HCT116 (cell line): ENCODE results near the gene IQCK. TPM values are rescaled to one million over a fixed set of nuclear protein-coding genes. Genes with fewer than 3 reads are reported as not detected.

Experiments
- ATAC-seq: fragments of 200-7000 bp; cut with Tn5 transposase; 2 replicates; pipeline ENCODE4 v1.9.1; 2020; ENCODE audit warnings: mild to moderate bottlenecking, moderate library complexity
- BruUV-seq: library from RNA; stranded (reverse); fragments of 400-500 nt; replicated peaks from 2 replicates; lab custom pipeline; 2021; lab: Mats Ljungman, UMichigan
- CTCF ChIA-PET: fragments of 300-600 bp; sonication (Branson Sonifier 250); formaldehyde crosslinking; loops from one replicate; lab custom pipeline; 2021; ENCODE audit warnings: antibody characterized with exemption; lab: Charles Lee
- POLR2A ChIA-PET: fragments of 300-600, 350-600 bp; sonication (Branson Sonifier 250); formaldehyde crosslinking; loops from one replicate; lab custom pipeline; 2021; ENCODE audit warnings: antibody characterized with exemption; lab: Charles Lee
- RAD21 ChIA-PET, 2 experiments: fragments of 300-600 bp; sonication (Branson Sonifier 250); formaldehyde crosslinking; loops; one replicate each; lab custom pipeline; 2023; ENCODE audit warnings: low total read pairs in 2 of 2; ENCODE audit not compliant: uncharacterized antibody in 2 of 2, unreplicated experiment in 2 of 2, low non-redundant PET in 1 of 2; lab: Charles Lee
- DNase-seq: peaks from one replicate; pipeline ENCODE4 v3.0.0-alpha.2; 2010; ENCODE audit warnings: low read depth, low spot score
- H2AFZ ChIP-seq: fragments of 200-600 bp; shearing (Covaris generic), sonication (generic); 2 replicates; pipeline ENCODE4 v1.6.1; 2017; ENCODE audit warnings: low read depth, mixed run types, mixed read lengths, antibody characterized with exemption, low read length; ENCODE audit not compliant: poor library complexity, severe bottlenecking
- H3K27ac ChIP-seq: 2 replicates; pipeline ENCODE4 v1.5.1; 2012; ENCODE audit warnings: low read depth, low read length
- H3K27me3 ChIP-seq: fragments of 200-600 bp; sonication (generic); 2 replicates; pipeline ENCODE4 v1.6.1; 2016; ENCODE audit warnings: mixed run types, low read length, mixed read lengths; ENCODE audit not compliant: insufficient read depth
- H3K36me3 ChIP-seq, 2 experiments: fragments of 200-500 bp in 1 of 2; fragments of 200-600 bp in 1 of 2; sonication (Bioruptor generic) in 1 of 2; sonication (generic) in 1 of 2; 2 replicates each; pipeline versions ENCODE4 v1.5.1 to v1.6.1; 2014 to 2016; ENCODE audit warnings: low read length in 2 of 2, inconsistent platforms in 1 of 2, mixed read lengths in 1 of 2, mixed run types in 1 of 2; ENCODE audit not compliant: insufficient read depth in 2 of 2, control insufficient read depth in 1 of 2
- H3K4me1 ChIP-seq, 2 experiments: fragments of 200-600 bp in 1 of 2; sonication (generic) in 1 of 2; 2 replicates each; pipeline versions ENCODE4 v1.5.1 to v1.6.1; 2012 to 2017; ENCODE audit warnings: low read length in 2 of 2, inconsistent platforms in 1 of 2, mild to moderate bottlenecking in 1 of 2, mixed read lengths in 1 of 2, mixed run types in 1 of 2, moderate library complexity in 1 of 2; ENCODE audit not compliant: insufficient read depth in 2 of 2, control insufficient read depth in 1 of 2
- H3K4me2 ChIP-seq: fragments of 200-600 bp; sonication (generic); 2 replicates; pipeline ENCODE4 v1.6.1; 2017; ENCODE audit warnings: mixed run types, low read length, mixed read lengths
- H3K4me3 ChIP-seq, 2 experiments: fragments of 200-600 bp in 1 of 2; sonication (generic) in 1 of 2; replicated peaks in 1 of 2; 2 replicates each; pipeline ENCODE4 v1.5.1; 2011 to 2016; ENCODE audit warnings: low read length in 2 of 2, control low read depth in 1 of 2, low read depth in 1 of 2, mild to moderate bottlenecking in 1 of 2, mixed read lengths in 1 of 2, mixed run types in 1 of 2
- H3K79me2 ChIP-seq: fragments of 200-600 bp; sonication (generic); 2 replicates; pipeline ENCODE4 v1.6.1; 2017; ENCODE audit warnings: mild to moderate bottlenecking, mixed run types, low read length, moderate library complexity, mixed read lengths; ENCODE audit not compliant: insufficient read depth
- H3K9ac ChIP-seq: fragments of 200-600 bp; sonication (generic); 2 replicates; pipeline ENCODE4 v1.6.1; 2016; ENCODE audit warnings: low read length, mixed read lengths
- H3K9me2 ChIP-seq: fragments of 200-600 bp; sonication (generic), shearing (Covaris generic); 2 replicates; pipeline ENCODE4 v1.6.1; 2017; ENCODE audit warnings: mixed run types, mild to moderate bottlenecking, moderate library complexity; ENCODE audit not compliant: insufficient read depth
- H3K9me3 ChIP-seq, 2 experiments: fragments of 200-500 bp in 1 of 2; fragments of 200-600 bp in 1 of 2; sonication (Bioruptor generic) in 1 of 2; sonication (generic) in 1 of 2; 2 replicates each; pipeline ENCODE4 v1.6.1; 2014 to 2017; ENCODE audit warnings: low read length in 2 of 2, mixed read lengths in 2 of 2, inconsistent platforms in 1 of 2, low read depth in 1 of 2, mild to moderate bottlenecking in 1 of 2, mixed run types in 1 of 2, moderate library complexity in 1 of 2; ENCODE audit not compliant: control insufficient read depth in 1 of 2, insufficient read depth in 1 of 2
- H4K20me1 ChIP-seq: fragments of 200-600 bp; sonication (generic), shearing (Covaris generic); 2 replicates; pipeline ENCODE4 v1.6.1; 2017; ENCODE audit warnings: mixed run types, mild to moderate bottlenecking, moderate library complexity; ENCODE audit not compliant: insufficient read depth
- CEBPB ChIP-seq: IDR thresholded peaks from 2 replicates; pipeline ENCODE4 v1.6.1; 2012; ENCODE audit warnings: low read depth
- EGR1 ChIP-seq: IDR thresholded peaks from 2 replicates; pipeline ENCODE4 v1.6.1; 2012; ENCODE audit warnings: low read depth
- ELF1 ChIP-seq: IDR thresholded peaks from 2 replicates; pipeline ENCODE4 v1.6.1; 2012; ENCODE audit warnings: low read depth, borderline replicate concordance
- EZH2 ChIP-seq: fragments of 200-600 bp; sonication (generic); IDR thresholded peaks from 2 replicates; pipeline ENCODE4 v1.6.1; 2017; ENCODE audit warnings: antibody characterized with exemption, mixed run types
- EZH2phosphoT487 ChIP-seq: fragments of 200-600 bp; IDR thresholded peaks from 2 replicates; pipeline ENCODE4 v1.6.1; 2018; ENCODE audit warnings: antibody characterized with exemption, borderline replicate concordance
- JUND ChIP-seq: IDR thresholded peaks from 2 replicates; pipeline ENCODE4 v1.6.1; 2012
- MAX ChIP-seq: IDR thresholded peaks from 2 replicates; pipeline ENCODE4 v1.6.1; 2012
- POLR2A ChIP-seq: IDR thresholded peaks from 2 replicates; pipeline ENCODE4 v1.7.0; 2011; ENCODE audit warnings: borderline replicate concordance; ENCODE audit not compliant: insufficient read depth, insufficient read length; ENCODE audit errors: extremely low read depth
- POLR2AphosphoS5 ChIP-seq: IDR thresholded peaks from 2 replicates; pipeline ENCODE4 v1.6.1; 2011; ENCODE audit warnings: mild to moderate bottlenecking, low read depth, low read length, moderate library complexity
- RAD21 ChIP-seq: IDR thresholded peaks from 2 replicates; pipeline ENCODE4 v1.6.1; 2012; ENCODE audit warnings: low read depth, mild to moderate bottlenecking
- SRF ChIP-seq: IDR thresholded peaks from 2 replicates; pipeline ENCODE4 v1.6.1; 2012; ENCODE audit warnings: low read depth
- TCF7L2 ChIP-seq: IDR thresholded peaks from 2 replicates; pipeline ENCODE4 v1.7.0; 2011; ENCODE audit warnings: borderline replicate concordance, inconsistent platforms; ENCODE audit not compliant: insufficient read depth, insufficient read length; ENCODE audit errors: extremely low read depth
- ZBTB33 ChIP-seq: IDR thresholded peaks from 2 replicates; pipeline ENCODE4 v1.6.1; 2011; ENCODE audit warnings: mild to moderate bottlenecking, low read length, moderate library complexity; ENCODE audit not compliant: insufficient replicate concordance; ENCODE audit errors: extremely low read depth
- ZFX ChIP-seq: fragments of 450-650 bp; IDR thresholded peaks from 2 replicates; pipeline ENCODE4 v1.6.1; 2017
- ZNF274 ChIP-seq: fragments of 200-500 bp; sonication (Bioruptor generic); IDR thresholded peaks from 2 replicates; pipeline ENCODE4 v1.6.1; 2014; ENCODE audit warnings: mild to moderate bottlenecking, low read depth, low read length, inconsistent platforms
- intact Hi-C: fragments of 100-400 bp; cut with micrococcal nuclease; formaldehyde crosslinking; loops from 2 replicates; pipeline ENCODE4 v1.10.0; 2022
- total RNA-seq: library from RNA; stranded (reverse); gene quantifications from one replicate; pipeline ENCODE4 v1.2.1, GENCODE V29; 2021; ENCODE audit not compliant: unreplicated experiment
- TF ChIP-seq, protein P1 (sequence below), 3 experiments: fragments of 200-600 bp in 1 of 3; sonication (generic) in 1 of 3; IDR thresholded peaks in 2 of 3; conservative IDR thresholded peaks in 1 of 3; 2 replicates each; pipeline ENCODE4 v1.5.1; 2012 to 2017; ENCODE audit warnings: low read depth in 2 of 3, low read length in 2 of 3, antibody characterized with exemption in 1 of 3, borderline replicate concordance in 1 of 3, control low read depth in 1 of 3, mild to moderate bottlenecking in 1 of 3, mixed read lengths in 1 of 3, mixed run types in 1 of 3, moderate library complexity in 1 of 3; ENCODE audit not compliant: insufficient read depth in 1 of 3

Gene IQCK
- total RNA-seq, 1 experiment from 2014 or later = 11.8 TPM

- TF ChIP-seq EZH2 (no peak), SRF (no peak), ZBTB33 (no peak), POLR2AphosphoS5 (no peak), EGR1 (no peak), EZH2phosphoT487 (no peak), MAX (no peak), ZFX (no peak), ELF1 (no peak), CEBPB (no peak), TCF7L2 (no peak), POLR2A (no peak), JUND (no peak), RAD21 (no peak), ZNF274 (no peak)
- TF ChIP-seq, protein P1, sequence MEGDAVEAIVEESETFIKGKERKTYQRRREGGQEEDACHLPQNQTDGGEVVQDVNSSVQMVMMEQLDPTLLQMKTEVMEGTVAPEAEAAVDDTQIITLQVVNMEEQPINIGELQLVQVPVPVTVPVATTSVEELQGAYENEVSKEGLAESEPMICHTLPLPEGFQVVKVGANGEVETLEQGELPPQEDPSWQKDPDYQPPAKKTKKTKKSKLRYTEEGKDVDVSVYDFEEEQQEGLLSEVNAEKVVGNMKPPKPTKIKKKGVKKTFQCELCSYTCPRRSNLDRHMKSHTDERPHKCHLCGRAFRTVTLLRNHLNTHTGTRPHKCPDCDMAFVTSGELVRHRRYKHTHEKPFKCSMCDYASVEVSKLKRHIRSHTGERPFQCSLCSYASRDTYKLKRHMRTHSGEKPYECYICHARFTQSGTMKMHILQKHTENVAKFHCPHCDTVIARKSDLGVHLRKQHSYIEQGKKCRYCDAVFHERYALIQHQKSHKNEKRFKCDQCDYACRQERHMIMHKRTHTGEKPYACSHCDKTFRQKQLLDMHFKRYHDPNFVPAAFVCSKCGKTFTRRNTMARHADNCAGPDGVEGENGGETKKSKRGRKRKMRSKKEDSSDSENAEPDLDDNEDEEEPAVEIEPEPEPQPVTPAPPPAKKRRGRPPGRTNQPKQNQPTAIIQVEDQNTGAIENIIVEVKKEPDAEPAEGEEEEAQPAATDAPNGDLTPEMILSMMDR (IDR thresholded peaks at IDR 0.05 in 2 of 3, conservative IDR thresholded peaks at IDR 0.05 in 1 of 3; ENCODE audit: borderline replicate concordance in 1 of 3, insufficient read depth in 1 of 3, low read depth in 2 of 3, low read length in 2 of 3) = no peak
- H3K9ac ChIP-seq = no peak overlapping the region
- H2AFZ ChIP-seq = no peak overlapping the region
- H3K27me3 ChIP-seq = no peaks in the 10 kb centered on the region
- no peaks in the 10 kb centered on the region for H3K4me1 ChIP-seq
- intact Hi-C loops = no loop called here
- H3K36me3 ChIP-seq = no peaks in the 10 kb centered on the region
- H3K79me2 ChIP-seq = no peaks in the 10 kb centered on the region
- ChIA-PET POLR2A (no interaction called here), CTCF (no interaction called here), RAD21 (no interaction called here)
- no TSS peak for BruUV-seq
- ATAC-seq = no peak
- DNase-seq = no peak
- H4K20me1 ChIP-seq = no peaks in the 10 kb centered on the region
- H3K9me3 ChIP-seq = peaks cover 0 to 8% of the 10 kb centered on the region in 2 experiments; a peak in 2 of 4 replicates
- H3K4me2 ChIP-seq = no peak overlapping the region
- no peaks in the 10 kb centered on the region for H3K9me2 ChIP-seq
- H3K27ac ChIP-seq = no peak overlapping the region
- no peak overlapping the region for H3K4me3 ChIP-seq
Measured at GRCh38 chr16:19804538-19805323, 86.7 kb downstream of the IQCK start.
